Astrocyte (in vitro differentiated cells and primary cell): ENCODE data around the gene C6orf15. TPM values are rescaled to one million over a fixed set of nuclear protein-coding genes. Genes with fewer than 3 reads are reported as not detected.
"Not testable (repeated sequence)": the region's sequence is repeated elsewhere in the genome, so short reads cannot be mapped to it uniquely, and the experiment has no call there.

ENCODE experiments used
- DNase-seq: peaks from one replicate; pipeline ENCODE4 v3.0.0-alpha.2; 2010; ENCODE audit warnings: low read depth
- FAIRE-seq: peaks from 2 replicates; lab custom pipeline; 2011; peaks lifted over from hg19 to GRCh38; lab: Jason Lieb, UNC
- H2AFZ ChIP-seq: 2 replicates; pipeline ENCODE4 v1.6.0; 2012; ENCODE audit warnings: low read depth, low read length, inconsistent platforms
- H3K27ac ChIP-seq: 2 replicates; pipeline ENCODE4 v1.5.1; 2011; ENCODE audit warnings: low read depth, low read length, inconsistent platforms
- H3K27me3 ChIP-seq: 2 replicates; pipeline ENCODE4 v1.6.0; 2011; ENCODE audit warnings: low read length, inconsistent platforms; ENCODE audit not compliant: insufficient read depth
- H3K36me3 ChIP-seq: 2 replicates; pipeline ENCODE4 v1.5.1; 2011; ENCODE audit warnings: low read length, inconsistent platforms; ENCODE audit not compliant: insufficient read depth
- H3K4me1 ChIP-seq: 2 replicates; pipeline ENCODE4 v1.5.1; 2011; ENCODE audit warnings: low read length, inconsistent platforms; ENCODE audit not compliant: insufficient read depth
- H3K4me2 ChIP-seq: 2 replicates; pipeline ENCODE4 v1.6.0; 2012; ENCODE audit warnings: low read length, inconsistent platforms
- H3K4me3 ChIP-seq: 2 replicates; pipeline ENCODE4 v1.5.1; 2011; ENCODE audit warnings: low read depth, mild to moderate bottlenecking, low read length, inconsistent platforms; ENCODE audit not compliant: insufficient read depth
- H3K79me2 ChIP-seq: 2 replicates; pipeline ENCODE4 v1.6.0; 2012; ENCODE audit warnings: mild to moderate bottlenecking, low read length, inconsistent platforms; ENCODE audit not compliant: insufficient read depth
- H3K9ac ChIP-seq: 2 replicates; pipeline ENCODE4 v1.6.0; 2012; ENCODE audit warnings: mild to moderate bottlenecking, low read length, inconsistent platforms
- H3K9me3 ChIP-seq: 2 replicates; pipeline ENCODE4 v1.5.1; 2012; ENCODE audit warnings: low read depth, mild to moderate bottlenecking, low read length, inconsistent platforms; ENCODE audit not compliant: insufficient read depth
- H4K20me1 ChIP-seq: 2 replicates; pipeline ENCODE4 v1.6.0; 2012; ENCODE audit warnings: low read length, inconsistent platforms; ENCODE audit not compliant: insufficient read depth
- H3K27ac Mint-ChIP-seq: one replicate; pipeline ENCODE4 v1.8.0; 2021; ENCODE audit warnings: mild to moderate bottlenecking, mixed read lengths; ENCODE audit not compliant: unreplicated experiment
- H3K27me3 Mint-ChIP-seq: one replicate; pipeline ENCODE4 v1.8.0; 2021; ENCODE audit warnings: low read depth, mixed read lengths; ENCODE audit not compliant: unreplicated experiment
- H3K36me3 Mint-ChIP-seq: one replicate; pipeline ENCODE4 v1.8.0; 2021; ENCODE audit warnings: low read depth, mixed read lengths; ENCODE audit not compliant: unreplicated experiment
- H3K4me1 Mint-ChIP-seq: one replicate; pipeline ENCODE4 v1.8.0; 2021; ENCODE audit warnings: low read depth, mixed read lengths; ENCODE audit not compliant: unreplicated experiment
- H3K4me3 Mint-ChIP-seq: one replicate; pipeline ENCODE4 v1.8.0; 2021; ENCODE audit warnings: mild to moderate bottlenecking, moderate library complexity, mixed read lengths; ENCODE audit not compliant: unreplicated experiment
- H3K9me3 Mint-ChIP-seq: one replicate; pipeline ENCODE4 v1.8.0; 2021; ENCODE audit warnings: mild to moderate bottlenecking, mixed read lengths; ENCODE audit not compliant: unreplicated experiment
- EZH2 ChIP-seq: IDR thresholded peaks from 2 replicates; pipeline ENCODE4 v1.6.1; 2012; ENCODE audit warnings: mild to moderate bottlenecking, low read length, inconsistent platforms; ENCODE audit not compliant: insufficient read depth
- total RNA-seq: library from RNA; stranded (reverse); gene quantifications from 2 replicates; pipeline ENCODE4 v1.2.1, GENCODE V29; 2021
- TF ChIP-seq, protein P1 (sequence below): IDR thresholded peaks from 2 replicates; pipeline ENCODE4 v1.5.1; 2011; ENCODE audit warnings: low read depth, mild to moderate bottlenecking, inconsistent platforms, low read length, moderate library complexity; ENCODE audit not compliant: insufficient read depth

Gene C6orf15
- total RNA-seq, 1 donor from 2014 or later, result 6.4 TPM

DNA sequence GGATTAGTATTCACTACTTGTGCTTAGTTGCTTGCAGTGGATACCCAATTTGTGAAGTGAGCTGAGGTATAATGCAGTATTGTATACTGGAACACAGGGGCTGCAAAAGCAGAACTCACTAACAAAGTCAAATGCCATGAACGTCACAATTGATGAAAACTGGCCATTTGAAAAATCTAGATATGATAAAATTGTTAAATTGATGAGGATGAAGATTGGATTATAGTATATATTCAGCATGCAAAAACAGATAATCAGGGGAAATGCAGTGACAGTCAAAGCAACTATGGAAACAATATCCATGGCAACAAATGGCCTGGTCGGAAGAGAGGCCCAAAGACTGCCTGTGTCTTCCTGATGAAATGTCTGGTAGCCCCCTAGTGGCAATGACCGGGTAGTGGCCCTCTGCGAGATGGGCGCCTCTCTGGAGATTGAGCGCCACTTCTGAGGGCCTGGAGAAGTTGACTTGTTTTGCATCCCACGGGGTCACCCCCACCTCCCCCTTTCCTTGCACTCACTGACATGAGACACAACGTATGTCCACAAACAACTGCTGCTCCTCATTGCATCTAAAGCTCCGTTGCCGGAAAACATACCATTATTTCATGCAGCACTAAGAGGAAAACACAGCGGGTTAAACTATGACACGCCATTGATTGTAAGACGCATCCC lies 43.6 kb downstream of the C6orf15 start:
- no peak overlapping the region for H3K4me3 Mint-ChIP-seq
- peaks cover 4% of the 10 kb centered on the region for H3K27me3 ChIP-seq
- no peaks in the 10 kb centered on the region for H4K20me1 ChIP-seq
- FAIRE-seq (no peak), DNase-seq (peak; percentile 77)
- H3K4me2 ChIP-seq, result no peak overlapping the region
- H3K9me3 Mint-ChIP-seq, result peaks cover 4% of the 10 kb centered on the region
- no peak overlapping the region for H3K9ac ChIP-seq
- peaks cover 13% of the 10 kb centered on the region for H3K4me1 Mint-ChIP-seq
- H3K4me3 ChIP-seq, result no peak overlapping the region
- no peaks in the 10 kb centered on the region for H3K79me2 ChIP-seq
- H3K9me3 ChIP-seq, result no peaks in the 10 kb centered on the region
- H3K27ac Mint-ChIP-seq, result no peak overlapping the region
- H3K36me3 Mint-ChIP-seq, result no peaks in the 10 kb centered on the region
- no peak overlapping the region for H2AFZ ChIP-seq
- no peaks in the 10 kb centered on the region for H3K36me3 ChIP-seq
- TF ChIP-seq EZH2, result no peak
- TF ChIP-seq, protein P1, sequence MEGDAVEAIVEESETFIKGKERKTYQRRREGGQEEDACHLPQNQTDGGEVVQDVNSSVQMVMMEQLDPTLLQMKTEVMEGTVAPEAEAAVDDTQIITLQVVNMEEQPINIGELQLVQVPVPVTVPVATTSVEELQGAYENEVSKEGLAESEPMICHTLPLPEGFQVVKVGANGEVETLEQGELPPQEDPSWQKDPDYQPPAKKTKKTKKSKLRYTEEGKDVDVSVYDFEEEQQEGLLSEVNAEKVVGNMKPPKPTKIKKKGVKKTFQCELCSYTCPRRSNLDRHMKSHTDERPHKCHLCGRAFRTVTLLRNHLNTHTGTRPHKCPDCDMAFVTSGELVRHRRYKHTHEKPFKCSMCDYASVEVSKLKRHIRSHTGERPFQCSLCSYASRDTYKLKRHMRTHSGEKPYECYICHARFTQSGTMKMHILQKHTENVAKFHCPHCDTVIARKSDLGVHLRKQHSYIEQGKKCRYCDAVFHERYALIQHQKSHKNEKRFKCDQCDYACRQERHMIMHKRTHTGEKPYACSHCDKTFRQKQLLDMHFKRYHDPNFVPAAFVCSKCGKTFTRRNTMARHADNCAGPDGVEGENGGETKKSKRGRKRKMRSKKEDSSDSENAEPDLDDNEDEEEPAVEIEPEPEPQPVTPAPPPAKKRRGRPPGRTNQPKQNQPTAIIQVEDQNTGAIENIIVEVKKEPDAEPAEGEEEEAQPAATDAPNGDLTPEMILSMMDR, result peak; percentile 87
- H3K27me3 Mint-ChIP-seq, result no peaks in the 10 kb centered on the region
- H3K4me1 ChIP-seq, result peaks cover 13% of the 10 kb centered on the region
- H3K27ac ChIP-seq, result no peak overlapping the region

DNA sequence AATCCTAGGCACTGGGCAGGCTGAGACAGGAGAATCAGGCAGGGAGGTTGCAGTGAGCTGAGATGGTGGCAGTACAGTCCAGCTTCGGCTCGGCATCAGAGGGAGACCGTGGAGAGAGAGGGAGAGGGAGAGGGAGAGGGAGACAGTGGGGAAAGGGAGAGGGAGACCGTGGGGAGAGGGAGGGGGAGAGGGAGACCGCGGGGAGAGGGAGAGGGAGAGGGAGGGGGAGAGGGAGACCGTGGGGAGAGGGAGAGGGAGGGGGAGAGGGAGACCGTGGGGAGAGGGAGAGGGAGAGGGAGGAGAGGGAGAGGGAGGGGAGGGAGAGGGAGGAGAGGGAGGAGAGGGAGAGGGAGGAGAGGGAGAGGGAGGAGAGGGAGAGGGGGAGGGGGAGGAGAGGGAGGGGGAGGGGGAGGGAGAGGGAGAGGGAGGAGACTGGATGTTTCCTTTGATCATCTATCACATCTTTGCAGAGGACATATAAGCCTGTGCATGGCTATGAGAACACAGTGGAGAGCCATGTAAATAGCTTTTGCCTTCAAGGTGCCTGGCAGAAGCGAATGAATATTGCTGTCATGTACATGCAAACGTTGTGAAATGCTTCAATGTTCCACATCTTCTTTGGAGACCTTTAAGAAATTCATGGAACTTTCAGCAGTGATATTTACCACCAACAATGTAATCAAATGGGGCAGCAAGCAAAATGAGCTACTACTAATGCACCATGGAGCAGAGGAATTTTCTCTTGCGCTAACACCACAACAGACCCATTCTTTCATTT lies 44.3 kb downstream of the C6orf15 start:
- H3K4me1 Mint-ChIP-seq, result peaks cover 13% of the 10 kb centered on the region
- H3K4me1 ChIP-seq, result peaks cover 13% of the 10 kb centered on the region
- H2AFZ ChIP-seq, H3K27ac Mint-ChIP-seq, H3K9me3 ChIP-seq, H3K4me3 ChIP-seq, H3K79me2 ChIP-seq, H3K4me3 Mint-ChIP-seq, H3K36me3 Mint-ChIP-seq, H3K4me2 ChIP-seq, H3K27ac ChIP-seq, FAIRE-seq, H3K9me3 Mint-ChIP-seq, H3K27me3 ChIP-seq, DNase-seq, H4K20me1 ChIP-seq, H3K27me3 Mint-ChIP-seq, H3K36me3 ChIP-seq, H3K9ac ChIP-seq: not testable (repeated sequence)

DNA sequence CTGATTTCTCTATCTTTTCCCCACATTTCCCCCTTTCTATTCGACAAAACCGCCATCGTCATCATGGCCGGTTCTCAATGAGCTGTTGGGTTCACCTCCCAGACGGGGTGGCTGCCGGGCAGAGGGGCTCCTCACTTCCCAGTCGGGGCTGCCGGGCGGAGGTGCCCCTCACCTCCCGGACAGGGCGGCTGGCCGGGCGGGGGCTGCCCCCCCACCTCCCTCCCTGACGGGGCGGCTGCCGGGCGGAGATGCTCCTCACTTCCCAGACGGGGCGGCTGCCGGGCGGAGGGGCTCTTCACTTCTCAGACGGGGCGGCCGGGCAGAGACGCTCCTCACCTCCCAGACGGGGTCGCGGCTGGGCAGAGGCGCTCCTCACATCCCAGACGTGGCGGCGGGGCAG lies 45.3 kb downstream of the C6orf15 start:
- peaks cover 10% of the 10 kb centered on the region for H3K4me1 Mint-ChIP-seq
- not testable (repeated sequence) for H3K9me3 Mint-ChIP-seq, H3K4me1 ChIP-seq, H4K20me1 ChIP-seq, H3K27me3 ChIP-seq, H3K27ac ChIP-seq, H3K79me2 ChIP-seq, H3K4me2 ChIP-seq, FAIRE-seq, H3K9ac ChIP-seq, H3K36me3 ChIP-seq, H3K36me3 Mint-ChIP-seq, H3K4me3 Mint-ChIP-seq, H2AFZ ChIP-seq, H3K27me3 Mint-ChIP-seq, H3K27ac Mint-ChIP-seq, H3K4me3 ChIP-seq, DNase-seq, H3K9me3 ChIP-seq
